HG03439 (cell line): ENCODE data around the gene RSRC1.
"Not testable (repeated sequence)": the region's sequence is repeated elsewhere in the genome, so short reads cannot be mapped to it uniquely, and the experiment has no call there.

ENCODE experiments used
- ATAC-seq: cut with Tn5 transposase; IDR thresholded peaks from one replicate; pipeline ENCODE4 v1.9.1; 2021; ENCODE audit warnings: mild to moderate bottlenecking, moderate library complexity; ENCODE audit not compliant: unreplicated experiment

RSRC1 gene

GRCh38 chr3:158452334-158452733, 342.4 kb downstream of the RSRC1 start:
- ATAC-seq, result no peak

- ATAC-seq, result no peak
Observed at GRCh38 chr3:158453004-158453403, 343.1 kb downstream of the RSRC1 start.

- ATAC-seq, result peak; percentile 53
Observed at GRCh38 chr3:158453865-158454264, 344.0 kb downstream of the RSRC1 start.

DNA sequence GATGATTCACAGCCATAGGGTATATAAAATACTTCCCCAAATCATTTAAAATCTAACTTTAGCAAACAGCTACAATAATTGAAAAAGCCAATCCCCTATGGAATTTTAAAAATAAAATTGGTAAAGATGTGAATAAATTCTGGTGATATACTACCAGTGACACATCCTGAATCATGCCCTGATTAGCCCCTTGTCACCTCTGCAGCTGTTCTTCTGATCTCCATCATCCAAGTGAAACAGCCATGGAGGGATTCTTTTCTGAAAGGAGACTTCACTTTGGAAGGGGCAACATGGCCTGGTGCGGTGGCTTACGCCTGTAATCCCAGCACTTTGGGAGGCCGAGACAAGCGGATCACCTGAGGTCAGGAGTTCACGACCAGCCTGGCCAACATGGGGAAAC, 345.5 kb downstream of the RSRC1 start:
- no peak for ATAC-seq

DNA sequence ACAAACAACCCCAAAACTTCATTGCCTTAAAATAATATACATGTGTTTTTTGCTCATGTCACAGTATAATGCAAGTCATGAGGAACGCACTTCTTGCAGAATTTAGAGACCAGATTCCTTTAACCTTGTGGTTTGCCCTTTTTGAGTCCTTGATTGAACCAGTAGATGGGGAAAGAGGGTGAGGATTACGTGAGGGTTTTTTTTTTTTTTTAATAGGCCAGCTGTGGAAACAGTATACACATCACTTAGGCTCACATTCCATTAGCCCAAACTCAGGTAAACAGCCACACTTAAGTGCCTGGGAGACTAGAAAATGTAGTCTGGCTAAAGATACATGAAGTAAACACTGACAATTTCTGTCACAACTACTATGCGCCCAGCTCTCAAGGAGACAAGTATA, 346.2 kb downstream of the RSRC1 start:
- ATAC-seq, result no peak

- ATAC-seq, result no peak
Observed at GRCh38 chr3:158458464-158458863, 348.6 kb downstream of the RSRC1 start.

DNA sequence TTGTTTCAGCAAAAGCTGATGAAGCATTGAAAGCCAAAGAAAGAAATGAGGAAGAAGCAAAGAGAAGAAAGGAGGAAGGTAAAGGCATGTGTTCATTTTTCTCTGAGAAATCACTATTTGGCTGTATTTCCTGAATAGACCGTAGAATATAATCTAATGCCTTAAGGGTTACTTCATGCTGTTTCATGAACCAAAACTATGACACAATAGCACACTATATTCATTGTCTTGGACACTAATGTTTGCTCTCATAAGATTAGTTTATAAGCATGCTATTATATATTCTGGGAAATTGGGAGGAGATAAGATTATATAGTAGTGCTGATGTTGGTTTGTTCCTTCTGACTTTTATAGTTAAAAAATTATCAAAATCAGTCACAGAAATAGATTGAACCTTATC, 351.0 kb downstream of the RSRC1 start:
- no peak for ATAC-seq

- ATAC-seq, result no peak
Observed at GRCh38 chr3:158463556-158463955, 353.7 kb downstream of the RSRC1 start.

DNA sequence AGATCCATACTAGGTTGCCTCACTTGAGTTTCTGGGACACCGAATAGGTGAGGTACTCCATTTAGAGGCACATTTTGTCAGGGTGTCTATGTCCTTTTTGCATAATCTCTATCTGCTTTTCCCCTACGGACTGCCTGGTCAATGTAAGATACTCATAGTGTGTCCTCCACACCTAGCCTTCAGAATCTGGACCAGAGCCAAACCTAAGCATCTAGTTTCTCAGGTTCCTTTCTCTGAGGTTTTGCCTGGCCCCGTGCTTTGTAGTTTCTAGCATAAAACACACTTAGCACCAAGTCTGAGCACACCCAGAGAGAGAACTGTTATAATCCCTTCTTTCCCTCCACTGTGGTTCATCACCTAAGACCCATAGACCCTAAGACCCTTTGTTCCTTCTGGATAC, 355.2 kb downstream of the RSRC1 start:
- no peak for ATAC-seq

DNA sequence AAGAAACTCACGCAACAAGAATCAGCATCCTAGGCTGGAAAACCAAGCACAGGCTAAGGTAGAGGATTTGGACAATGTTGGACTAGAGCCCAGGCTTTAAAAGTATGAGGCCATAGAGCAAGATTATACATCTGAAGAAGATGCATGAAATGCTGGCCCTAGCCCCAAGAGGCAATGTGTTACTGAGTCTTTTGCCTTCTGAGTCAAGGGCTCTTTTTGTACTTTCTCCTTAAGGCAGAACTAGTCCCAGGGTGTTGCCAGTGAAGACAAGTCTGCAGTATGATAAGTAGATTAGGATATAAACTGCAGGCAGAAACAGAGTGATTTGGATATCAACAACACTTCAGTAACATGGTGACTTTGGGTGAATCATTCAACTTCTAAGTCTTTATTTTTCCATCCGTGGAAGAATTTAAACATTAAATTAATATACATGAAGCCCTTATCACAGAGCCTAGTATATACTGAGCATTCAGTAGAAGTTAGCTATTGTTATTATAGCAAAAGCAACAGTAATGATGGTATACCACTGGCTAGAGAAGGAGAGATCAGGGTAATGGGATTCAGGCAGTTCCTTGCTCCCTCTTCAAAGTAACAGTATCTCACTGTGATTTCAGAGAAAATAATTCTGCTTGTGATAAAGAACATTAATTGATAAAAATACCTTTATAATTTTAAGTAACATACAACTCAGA, 361.2 kb downstream of the RSRC1 start:
- no peak for ATAC-seq

DNA sequence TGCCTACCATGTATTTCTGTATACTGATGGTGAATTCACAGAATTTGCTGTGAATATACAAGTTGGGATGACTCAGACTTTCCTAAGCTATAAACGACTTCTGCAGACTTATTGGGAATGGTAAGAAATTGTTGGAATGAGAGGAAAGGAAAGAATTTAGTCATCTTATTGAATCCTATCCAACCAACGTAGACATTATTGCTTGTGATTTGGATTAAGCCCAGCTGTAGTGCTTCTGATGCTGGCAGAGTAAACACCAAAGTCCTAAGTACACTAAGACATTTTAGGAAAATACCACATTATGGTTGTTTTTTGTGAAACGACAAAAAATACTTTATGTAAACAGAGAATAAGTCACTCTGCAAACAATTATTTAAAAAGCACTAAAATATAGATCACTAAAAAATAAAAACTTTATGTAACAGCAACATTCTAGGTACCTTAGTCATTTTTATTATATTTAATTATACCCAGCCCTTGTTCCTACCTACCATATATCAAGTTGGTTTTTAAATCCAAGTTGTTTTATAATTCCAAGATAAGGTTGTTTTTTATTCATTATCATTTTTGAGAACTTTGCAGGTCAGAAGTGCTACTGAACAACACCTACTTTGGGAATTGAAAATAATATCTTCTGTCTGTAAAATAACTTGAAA, 361.9 kb downstream of the RSRC1 start:
- no peak for ATAC-seq

- no peak for ATAC-seq
Observed at GRCh38 chr3:158479051-158479450, 369.2 kb downstream of the RSRC1 start.

DNA sequence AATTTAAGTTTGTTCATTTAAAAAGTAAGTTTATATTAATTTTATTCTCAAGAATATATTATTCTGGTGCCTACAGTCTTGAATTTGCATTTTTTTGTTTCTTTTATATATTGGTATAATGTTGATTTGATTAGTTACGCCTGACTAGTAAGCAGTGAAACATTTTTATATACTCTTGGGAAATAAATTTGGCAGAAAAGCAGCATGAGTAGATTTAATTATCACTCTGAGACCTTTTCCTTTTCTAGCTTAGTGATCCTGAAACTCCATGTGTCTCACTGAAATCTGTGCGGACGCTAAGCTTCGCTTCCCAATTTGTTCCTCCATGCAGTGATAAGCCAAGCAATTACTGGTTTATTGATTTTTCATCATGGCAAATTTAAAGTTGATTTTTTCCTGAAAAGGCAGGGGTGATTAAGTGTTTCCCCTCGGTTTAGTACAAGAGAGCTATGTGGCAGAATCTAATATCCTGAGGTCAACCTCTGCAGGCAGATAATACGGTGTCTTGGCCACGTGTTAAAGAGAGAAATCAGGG, 373.9 kb downstream of the RSRC1 start:
- no peak for ATAC-seq

- no peak for ATAC-seq
Observed at GRCh38 chr3:158486200-158486599, 376.3 kb downstream of the RSRC1 start.

GRCh38 chr3:158488670-158489069, 378.8 kb downstream of the RSRC1 start:
- no peak for ATAC-seq

DNA sequence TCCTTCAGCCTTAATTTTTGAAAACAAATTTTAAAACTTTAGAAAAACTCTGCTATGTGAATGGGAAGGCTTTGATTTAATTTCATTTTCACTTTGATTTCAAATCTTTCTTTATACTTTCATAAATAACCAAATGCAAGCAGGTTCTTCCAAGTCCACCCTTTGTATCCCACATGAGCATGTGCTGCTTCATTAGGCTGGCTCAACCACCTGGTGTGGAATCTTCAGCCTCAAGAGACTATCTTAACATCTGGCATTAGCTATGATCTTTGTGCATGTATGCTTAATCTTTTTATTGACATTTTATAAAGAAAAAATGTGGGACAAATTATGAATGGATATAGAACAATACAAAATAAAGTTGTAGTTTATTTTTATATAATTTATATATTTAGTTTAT, 379.3 kb downstream of the RSRC1 start:
- ATAC-seq, result no peak

- no peak for ATAC-seq
Observed at GRCh38 chr3:158491968-158492367, 382.1 kb downstream of the RSRC1 start.

DNA sequence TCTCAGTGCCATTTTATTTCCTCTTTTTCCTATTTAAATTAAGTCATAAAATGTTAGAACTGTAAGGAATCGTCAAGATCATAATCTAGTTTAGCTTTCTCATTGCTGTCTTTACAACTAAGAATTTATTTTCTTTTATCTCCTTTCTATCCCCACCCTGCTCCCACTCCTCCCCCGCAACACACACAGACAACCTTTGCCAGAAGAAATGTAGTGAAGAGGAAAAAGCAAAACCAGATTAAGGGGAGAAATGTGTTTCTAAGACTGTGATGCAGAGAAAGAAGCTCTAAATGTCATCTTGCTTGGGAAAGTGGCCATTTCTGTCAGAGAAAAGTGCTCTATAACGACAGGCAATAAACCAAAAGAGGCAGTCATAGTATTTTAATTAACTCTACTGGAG, 382.8 kb downstream of the RSRC1 start:
- ATAC-seq, result no peak

DNA sequence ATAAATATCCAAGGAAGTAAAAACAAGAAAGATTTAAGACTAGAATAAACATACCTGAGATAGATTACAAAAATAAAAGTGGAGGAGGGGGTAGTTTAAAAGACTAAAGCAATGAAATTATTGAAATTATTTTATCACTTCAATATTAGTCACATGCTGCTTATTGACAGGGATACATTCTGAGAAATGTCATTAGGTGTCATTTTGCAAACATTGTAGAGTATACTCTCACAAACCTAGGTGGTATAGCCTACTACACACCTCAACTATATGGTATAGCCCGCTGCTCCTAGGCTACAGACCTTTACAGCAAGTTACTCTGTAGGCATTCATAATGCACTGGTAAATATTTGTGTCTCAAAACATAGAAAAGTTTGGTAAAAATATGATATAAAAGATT, 384.0 kb downstream of the RSRC1 start:
- ATAC-seq, result no peak

GRCh38 chr3:158494673-158495072, 384.8 kb downstream of the RSRC1 start:
- no peak for ATAC-seq

DNA sequence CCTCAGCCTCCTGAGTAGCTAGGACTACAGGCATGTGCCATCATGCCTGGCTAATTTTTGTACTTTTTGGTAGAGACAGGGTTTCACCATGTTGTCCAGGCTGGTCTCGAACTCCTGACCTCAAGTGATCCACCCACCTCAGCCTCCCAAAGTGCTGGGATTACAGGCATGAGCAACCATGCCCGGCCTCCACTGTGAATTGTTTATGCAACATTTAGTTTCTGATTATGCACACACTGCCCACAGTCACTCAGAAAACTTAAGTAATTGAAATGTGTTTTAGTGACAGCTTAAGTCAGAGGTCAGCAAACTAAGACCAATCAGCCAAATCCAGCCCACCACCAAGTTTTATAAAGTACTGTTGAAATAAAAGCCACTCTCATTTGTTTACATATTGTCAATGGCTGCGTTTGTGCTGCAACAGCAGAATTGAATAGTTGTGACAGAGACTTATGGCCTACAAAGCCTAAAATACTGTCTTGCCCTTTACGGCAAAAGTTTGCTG, 385.6 kb downstream of the RSRC1 start:
- ATAC-seq, result not testable (repeated sequence)

DNA sequence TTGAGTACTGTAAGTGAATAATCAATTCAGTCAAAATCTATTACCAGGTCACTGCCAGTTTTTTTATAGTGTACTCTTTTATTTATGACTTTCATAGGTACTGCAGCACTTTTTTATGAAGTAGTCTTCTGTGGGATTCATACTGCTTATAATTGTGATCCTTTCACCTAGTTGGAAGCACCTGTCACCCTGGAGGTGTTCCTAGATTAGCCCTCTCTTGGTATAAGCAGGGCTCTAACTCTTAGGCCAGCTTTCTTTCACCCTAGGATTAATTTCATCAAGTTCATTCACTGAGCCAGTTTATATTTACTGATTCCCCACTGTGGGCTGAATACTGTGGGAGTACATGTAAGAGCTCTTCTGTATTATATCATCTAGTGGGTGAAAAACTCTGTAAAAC, 395.2 kb downstream of the RSRC1 start:
- no peak for ATAC-seq
